GM12874 (cell line): ENCODE data around the gene IL17RE.

Experiments used
- CTCF ChIP-seq: IDR thresholded peaks from 2 replicates; pipeline ENCODE4 v1.5.1; 2011; ENCODE audit warnings: low read depth, mild to moderate bottlenecking, control low read depth, low read length, moderate library complexity; ENCODE audit not compliant: insufficient read depth

IL17RE gene

GRCh38 chr3:9887480-9887879, 15.2 kb upstream of the IL17RE start:
- TF ChIP-seq CTCF: no peak

- no peak for TF ChIP-seq CTCF
These were observed 14.1 kb upstream of the IL17RE start for GRCh38 chr3:9888540-9888939.

- no peak for TF ChIP-seq CTCF
These were observed 13.2 kb upstream of the IL17RE start for GRCh38 chr3:9889405-9889804.

DNA sequence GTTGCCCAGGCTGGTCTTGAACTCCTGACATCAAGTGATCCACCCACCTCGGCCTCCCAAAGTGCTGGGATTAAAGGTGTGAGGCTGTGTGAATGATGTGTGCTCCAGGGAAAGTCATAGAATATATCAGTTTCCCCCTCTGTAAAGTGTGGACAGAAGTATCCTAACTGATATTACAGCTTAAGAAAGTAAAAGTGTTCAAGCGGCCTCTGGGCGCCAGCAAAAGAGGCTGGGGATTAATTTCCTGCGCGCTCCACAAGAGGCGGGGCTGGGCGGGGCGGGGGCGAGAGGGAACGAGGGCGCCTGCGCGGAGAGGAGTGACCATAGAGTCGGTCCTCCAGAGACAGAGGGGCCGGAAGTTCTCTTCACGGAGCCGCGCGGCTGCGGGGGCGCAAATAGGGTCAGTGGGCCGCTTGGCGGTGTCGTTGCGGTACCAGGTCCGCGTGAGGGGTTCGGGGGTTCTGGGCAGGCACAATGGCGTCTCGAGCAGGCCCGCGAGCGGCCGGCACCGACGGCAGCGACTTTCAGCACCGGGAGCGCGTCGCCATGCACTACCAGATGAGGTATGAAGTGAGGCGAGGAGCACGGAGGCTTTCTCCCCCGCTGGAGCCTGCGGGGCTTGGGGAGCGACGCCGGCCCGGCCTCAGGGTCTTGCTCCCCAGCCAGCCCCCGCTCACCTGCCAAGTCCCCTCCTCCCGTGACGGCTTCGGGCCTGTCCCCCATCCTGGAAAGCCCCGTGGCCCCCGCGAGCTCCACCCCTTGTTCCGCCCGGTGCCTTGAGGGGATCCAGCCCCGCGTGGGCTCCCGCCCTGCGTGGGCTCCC, 12.2 kb upstream of the IL17RE start, which contains the start of gene JAGN1:
Gene JAGN1 (plus strand): TSS at position 362 of the 823 bp plus-strand sequence. CDS start 113 bp downstream, at position 475.
- TF ChIP-seq CTCF: no peak

- no peak for TF ChIP-seq CTCF
These were observed 11.5 kb upstream of the IL17RE start for GRCh38 chr3:9891072-9891622.

GRCh38 chr3:9893739-9894138, 8.9 kb upstream of the IL17RE start:
- no peak for TF ChIP-seq CTCF

DNA sequence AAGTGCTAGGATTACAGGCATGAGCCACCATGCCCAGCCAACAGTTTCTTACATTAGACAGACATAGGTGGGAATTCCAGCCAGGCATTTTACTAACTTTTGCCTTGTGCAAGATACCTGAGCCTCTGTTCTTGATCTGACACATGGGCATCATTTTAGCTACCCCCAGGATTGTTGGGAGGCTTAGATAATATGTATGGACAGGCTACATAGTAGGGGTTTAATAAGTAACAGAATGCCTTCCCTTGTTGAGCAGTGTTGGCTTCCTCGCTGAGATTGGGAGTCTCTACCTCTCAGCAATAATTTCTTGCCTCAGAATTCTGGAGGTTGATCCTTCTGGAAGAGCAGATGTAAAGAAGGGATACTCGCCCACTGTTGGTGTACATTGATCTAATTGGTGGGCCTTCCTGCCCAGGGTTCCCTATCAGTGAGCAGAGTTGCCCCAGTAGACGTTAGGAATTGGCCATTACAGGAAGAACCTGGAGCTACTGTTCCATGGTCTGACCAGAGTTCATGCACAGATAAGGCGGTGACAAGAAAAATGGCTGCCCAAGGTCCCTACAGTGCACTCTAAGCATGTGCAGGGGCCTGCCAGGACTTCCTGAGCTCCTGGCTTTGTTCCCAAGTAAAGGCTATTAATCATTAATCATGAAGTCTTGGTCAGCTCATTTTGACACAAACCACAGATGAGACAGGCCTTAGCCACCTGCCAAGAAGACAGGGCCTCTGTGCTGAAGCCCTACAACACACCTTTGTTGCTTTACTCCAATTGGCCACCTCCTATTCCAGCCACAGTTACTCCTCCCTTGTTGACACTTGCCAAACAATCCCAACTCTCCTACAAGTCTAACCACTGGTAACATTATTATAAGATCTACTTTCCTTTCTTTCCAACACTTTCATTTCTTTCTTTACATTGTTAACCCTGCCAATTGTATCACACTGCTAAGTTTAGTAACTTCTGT, 5.0 kb upstream of the IL17RE start:
- TF ChIP-seq CTCF: no peak
